ENCODE measurements around the gene PRPF38B.
"Not testable (repeated sequence)": the region's sequence is repeated elsewhere in the genome, so short reads cannot be mapped to it uniquely, and the experiment has no call there.

PRPF38B gene

GRCh38 chr1:108665771-108666170 lies 26.3 kb upstream of the PRPF38B start:
- DNase-seq, result no peak
- peaks cover 7% of the 10 kb centered on the region for H3K79me1 ChIP-seq (ENCODE audit: low read length)
- H3K4me3 ChIP-seq (ENCODE audit: low read depth, low read length), result no peak overlapping the region
- H3K4me2 ChIP-seq (ENCODE audit: low read length), result no peak overlapping the region
- H3K14ac ChIP-seq (ENCODE audit: low read length), result no peak overlapping the region
- H4K91ac ChIP-seq (ENCODE audit: low read depth, low read length), result no peak overlapping the region
- H2BK120ac ChIP-seq (ENCODE audit: insufficient read depth, low read length, poor library complexity), result no peak overlapping the region
- no peak overlapping the region for H3K23ac ChIP-seq (ENCODE audit: low read length)
- no peaks in the 10 kb centered on the region for H3K9me3 ChIP-seq (ENCODE audit: insufficient read depth, low read depth, low read length)
- H3K27ac ChIP-seq (ENCODE audit: low read depth, low read length), result no peak overlapping the region
- H3K79me2 ChIP-seq (ENCODE audit: control insufficient read depth, insufficient read depth, low read length, poor library complexity), result peaks cover 5% of the 10 kb centered on the region
- no peaks in the 10 kb centered on the region for H3K27me3 ChIP-seq (ENCODE audit: insufficient read depth, low read length)
- H3K18ac ChIP-seq (ENCODE audit: low read length), result no peak overlapping the region
- H2BK5ac ChIP-seq (ENCODE audit: low read depth, low read length, poor library complexity), result no peak overlapping the region
- no peak overlapping the region for H3K9ac ChIP-seq (ENCODE audit: low read length)
- no peak overlapping the region for H2AK5ac ChIP-seq (ENCODE audit: low read length)
- no peak overlapping the region for H2AFZ ChIP-seq (ENCODE audit: insufficient read depth, low read length, poor library complexity)
- H4K8ac ChIP-seq (ENCODE audit: low read depth, low read length), result no peak overlapping the region
- H3K4me1 ChIP-seq (ENCODE audit: control insufficient read depth in 1 of 2, insufficient read depth in 2 of 2, low read length in 2 of 2), result peaks cover 5% of the 10 kb centered on the region in 2 experiments
- H3K4ac ChIP-seq (ENCODE audit: low read depth, low read length), result no peak overlapping the region
- H3K36me3 ChIP-seq (ENCODE audit: control insufficient read depth in 1 of 2, insufficient read depth in 2 of 2, low read length in 2 of 2), result no peaks in the 10 kb centered on the region
- H2BK12ac ChIP-seq (ENCODE audit: low read length), result no peak overlapping the region
- no CpG with 5 or more reads among the region's 1 CpG for WGBS (ENCODE audit: extremely low coverage, insufficient coverage, insufficient read length)
- H4K12ac ChIP-seq (ENCODE audit: low read depth, low read length), result no peak overlapping the region

DNA sequence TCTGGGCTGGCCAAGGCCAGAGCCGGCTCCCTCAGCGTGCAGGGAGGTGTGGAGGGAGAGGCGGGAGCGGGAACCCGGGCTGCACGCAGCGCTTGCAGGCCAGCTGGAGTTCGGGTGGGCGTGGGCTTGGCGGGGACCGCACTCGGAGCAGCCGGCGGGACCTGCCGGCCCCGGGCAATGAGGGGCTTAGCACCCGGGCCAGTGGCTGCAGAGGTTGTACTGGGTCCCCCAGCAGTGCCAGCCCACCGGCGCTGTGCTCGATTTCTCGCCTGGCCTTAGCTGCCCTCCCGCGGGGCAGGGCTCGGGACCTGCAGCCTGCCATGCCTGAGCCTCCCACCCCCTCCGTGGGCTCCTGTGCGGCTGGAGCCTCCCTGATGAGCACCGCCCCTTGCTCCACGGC lies 24.7 kb upstream of the PRPF38B start:
- not testable (repeated sequence) for H3K4me2 ChIP-seq (ENCODE audit: low read length); H3K14ac ChIP-seq (ENCODE audit: low read length); H2BK12ac ChIP-seq (ENCODE audit: low read length); H3K79me1 ChIP-seq (ENCODE audit: low read length); H2BK5ac ChIP-seq (ENCODE audit: low read depth, low read length, poor library complexity); H3K79me2 ChIP-seq (ENCODE audit: control insufficient read depth, insufficient read depth, low read length, poor library complexity); H3K4me1 ChIP-seq (ENCODE audit: control insufficient read depth in 1 of 2, insufficient read depth in 2 of 2, low read length in 2 of 2); H3K18ac ChIP-seq (ENCODE audit: low read length); H4K8ac ChIP-seq (ENCODE audit: low read depth, low read length); H2AK5ac ChIP-seq (ENCODE audit: low read length); H3K36me3 ChIP-seq (ENCODE audit: control insufficient read depth in 1 of 2, insufficient read depth in 2 of 2, low read length in 2 of 2); H2BK120ac ChIP-seq (ENCODE audit: insufficient read depth, low read length, poor library complexity); H3K4ac ChIP-seq (ENCODE audit: low read depth, low read length); H3K27me3 ChIP-seq (ENCODE audit: insufficient read depth, low read length); H4K91ac ChIP-seq (ENCODE audit: low read depth, low read length); H3K4me3 ChIP-seq (ENCODE audit: low read depth, low read length); H3K23ac ChIP-seq (ENCODE audit: low read length); H2AFZ ChIP-seq (ENCODE audit: insufficient read depth, low read length, poor library complexity); H3K27ac ChIP-seq (ENCODE audit: low read depth, low read length); H3K9me3 ChIP-seq (ENCODE audit: insufficient read depth, low read depth, low read length); H3K9ac ChIP-seq (ENCODE audit: low read length); H4K12ac ChIP-seq (ENCODE audit: low read depth, low read length); DNase-seq
- no CpG with 5 or more reads among the region's 28 CpGs for WGBS (ENCODE audit: extremely low coverage, insufficient coverage, insufficient read length)

DNA sequence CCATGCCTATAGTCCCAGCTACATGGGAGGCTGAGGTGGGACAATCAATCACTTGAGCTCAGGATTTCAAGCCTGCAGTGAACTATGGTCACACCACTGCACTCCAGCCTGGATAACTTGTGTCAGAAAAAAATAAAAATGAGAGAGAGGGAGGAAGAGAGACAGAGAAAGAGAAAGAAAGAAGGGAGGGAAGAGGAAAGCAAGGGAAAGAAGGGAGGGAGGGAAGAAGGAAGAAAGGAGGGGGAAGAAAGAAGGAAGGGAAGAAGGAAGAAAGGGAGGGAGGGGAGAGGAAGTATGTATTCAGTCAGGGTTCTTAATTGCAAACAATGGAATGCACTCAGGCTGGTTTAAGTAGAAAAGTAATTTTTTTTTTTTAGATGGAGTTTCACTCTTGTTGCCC lies 23.3 kb upstream of the PRPF38B start:
- Histone ChIP-seq H4K91ac (ENCODE audit: low read depth, low read length) (no peak overlapping the region), H3K36me3 (ENCODE audit: control insufficient read depth in 1 of 2, insufficient read depth in 2 of 2, low read length in 2 of 2) (no peaks in the 10 kb centered on the region), H2BK12ac (ENCODE audit: low read length) (no peak overlapping the region), H3K14ac (ENCODE audit: low read length) (no peak overlapping the region), H3K9ac (ENCODE audit: low read length) (no peak overlapping the region), H3K4ac (ENCODE audit: low read depth, low read length) (no peak overlapping the region), H3K27me3 (ENCODE audit: insufficient read depth, low read length) (no peaks in the 10 kb centered on the region), H3K4me3 (ENCODE audit: low read depth, low read length) (no peak overlapping the region), H3K79me2 (ENCODE audit: control insufficient read depth, insufficient read depth, low read length, poor library complexity) (no peaks in the 10 kb centered on the region), H3K27ac (ENCODE audit: low read depth, low read length) (no peak overlapping the region), H2BK120ac (ENCODE audit: insufficient read depth, low read length, poor library complexity) (no peak overlapping the region), H3K79me1 (ENCODE audit: low read length) (no peaks in the 10 kb centered on the region), H3K4me2 (ENCODE audit: low read length) (no peak overlapping the region), H4K8ac (ENCODE audit: low read depth, low read length) (no peak overlapping the region), H3K18ac (ENCODE audit: low read length) (no peak overlapping the region), H2AFZ (ENCODE audit: insufficient read depth, low read length, poor library complexity) (no peak overlapping the region), H3K9me3 (ENCODE audit: insufficient read depth, low read depth, low read length) (no peaks in the 10 kb centered on the region), H4K12ac (ENCODE audit: low read depth, low read length) (no peak overlapping the region), H3K23ac (ENCODE audit: low read length) (no peak overlapping the region), H2AK5ac (ENCODE audit: low read length) (no peak overlapping the region), H2BK5ac (ENCODE audit: low read depth, low read length, poor library complexity) (no peak overlapping the region), H3K4me1 (ENCODE audit: control insufficient read depth in 1 of 2, insufficient read depth in 2 of 2, low read length in 2 of 2) (no peaks in the 10 kb centered on the region)
- DNase-seq, result peak in 1 of 2 donors; percentile 18

- no CpG with 5 or more reads among the region's 7 CpGs for WGBS (ENCODE audit: extremely low coverage, insufficient coverage, insufficient read length)
Observed at GRCh38 chr1:108669679-108670078, 22.4 kb upstream of the PRPF38B start.

More at GRCh38 chr1:108669679-108670078, 22.4 kb upstream of the PRPF38B start:
- Histone ChIP-seq H2BK5ac (ENCODE audit: low read depth, low read length, poor library complexity) (no peak overlapping the region), H3K4me2 (ENCODE audit: low read length) (no peak overlapping the region), H2AFZ (ENCODE audit: insufficient read depth, low read length, poor library complexity) (no peak overlapping the region), H2BK12ac (ENCODE audit: low read length) (no peak overlapping the region), H4K91ac (ENCODE audit: low read depth, low read length) (no peak overlapping the region), H3K27ac (ENCODE audit: low read depth, low read length) (no peak overlapping the region), H3K36me3 (ENCODE audit: control insufficient read depth in 1 of 2, insufficient read depth in 2 of 2, low read length in 2 of 2) (no peaks in the 10 kb centered on the region), H3K4me1 (ENCODE audit: control insufficient read depth in 1 of 2, insufficient read depth in 2 of 2, low read length in 2 of 2) (no peaks in the 10 kb centered on the region), H3K79me1 (ENCODE audit: low read length) (no peaks in the 10 kb centered on the region), H3K23ac (ENCODE audit: low read length) (no peak overlapping the region), H4K12ac (ENCODE audit: low read depth, low read length) (no peak overlapping the region), H2BK120ac (ENCODE audit: insufficient read depth, low read length, poor library complexity) (no peak overlapping the region), H3K27me3 (ENCODE audit: insufficient read depth, low read length) (no peaks in the 10 kb centered on the region), H3K9me3 (ENCODE audit: insufficient read depth, low read depth, low read length) (no peaks in the 10 kb centered on the region), H3K9ac (ENCODE audit: low read length) (no peak overlapping the region), H4K8ac (ENCODE audit: low read depth, low read length) (no peak overlapping the region), H3K79me2 (ENCODE audit: control insufficient read depth, insufficient read depth, low read length, poor library complexity) (no peaks in the 10 kb centered on the region), H3K18ac (ENCODE audit: low read length) (no peak overlapping the region), H2AK5ac (ENCODE audit: low read length) (no peak overlapping the region), H3K14ac (ENCODE audit: low read length) (no peak overlapping the region), H3K4ac (ENCODE audit: low read depth, low read length) (no peak overlapping the region), H3K4me3 (ENCODE audit: low read depth, low read length) (no peak overlapping the region)
- DNase-seq, result no peak
